Activated CD4-positive, alpha-beta T cell treated with anti-CD3 and anti-CD28 coated beads for 4 hours (primary cell): Measurements from ENCODE around the gene GNB5.
"Not testable (repeated sequence)": the region's sequence is repeated elsewhere in the genome, so short reads cannot be mapped to it uniquely, and the experiment has no call there.

Source experiments
- DNase-seq, 2 donors: peaks; one replicate each; pipeline ENCODE4 v3.0.0-alpha.2; 2020

The GNB5 gene

DNA sequence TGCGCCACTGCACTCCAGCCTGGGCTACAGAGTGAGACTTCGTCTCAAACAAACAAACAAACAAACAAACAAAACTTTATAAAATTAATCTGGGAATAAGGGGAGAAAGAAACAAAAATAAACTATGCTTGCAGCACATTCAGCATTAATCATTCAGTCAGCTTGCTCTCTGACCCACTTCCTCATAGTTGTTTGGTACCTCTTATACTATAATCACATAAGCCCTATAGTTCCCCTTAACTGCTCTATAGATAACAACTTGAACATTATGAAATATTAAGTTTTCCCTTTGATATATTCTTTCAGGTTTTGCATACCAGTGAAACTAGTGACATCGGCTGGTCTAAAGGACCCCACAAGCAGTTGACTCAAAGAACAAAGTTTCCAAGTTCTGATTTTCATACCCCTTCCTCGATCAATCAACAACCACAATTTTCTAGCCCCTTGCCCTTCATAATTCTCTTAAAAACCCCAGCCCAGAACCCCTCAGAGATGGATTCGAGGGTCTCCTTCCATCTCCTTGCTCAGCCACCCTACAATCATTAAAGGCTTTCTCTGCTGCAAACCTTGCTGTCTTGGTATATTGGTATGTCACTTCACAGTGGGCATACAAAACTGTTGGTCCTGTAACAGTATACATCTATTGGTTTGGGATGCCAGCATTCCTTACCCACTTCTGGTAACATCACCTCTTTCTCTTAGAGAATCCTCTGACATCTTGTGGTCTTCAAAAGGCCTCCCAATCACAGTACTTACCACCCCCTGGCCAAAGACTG is 105.0 kb downstream of the GNB5 start:
- no peak for DNase-seq

DNA sequence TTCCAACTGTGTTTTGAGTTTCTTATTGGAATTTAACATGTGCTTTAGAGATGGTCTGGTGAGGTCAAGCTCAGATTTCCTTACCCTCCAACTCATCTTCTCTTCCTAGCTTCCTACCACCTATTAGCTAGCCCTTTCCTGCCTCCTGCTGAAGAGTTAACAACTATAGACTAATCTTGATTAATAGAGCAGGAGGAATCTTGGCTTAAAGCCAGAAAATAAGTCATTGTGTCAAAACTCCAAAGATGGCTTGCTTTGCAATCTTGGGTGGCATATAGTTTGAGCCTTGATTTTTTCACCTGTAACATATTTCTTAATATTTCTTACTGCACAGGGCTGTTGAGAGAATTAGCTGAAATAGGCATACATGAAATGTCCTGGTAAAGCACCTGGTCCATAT is 105.9 kb downstream of the GNB5 start:
- DNase-seq, result no peak

DNA sequence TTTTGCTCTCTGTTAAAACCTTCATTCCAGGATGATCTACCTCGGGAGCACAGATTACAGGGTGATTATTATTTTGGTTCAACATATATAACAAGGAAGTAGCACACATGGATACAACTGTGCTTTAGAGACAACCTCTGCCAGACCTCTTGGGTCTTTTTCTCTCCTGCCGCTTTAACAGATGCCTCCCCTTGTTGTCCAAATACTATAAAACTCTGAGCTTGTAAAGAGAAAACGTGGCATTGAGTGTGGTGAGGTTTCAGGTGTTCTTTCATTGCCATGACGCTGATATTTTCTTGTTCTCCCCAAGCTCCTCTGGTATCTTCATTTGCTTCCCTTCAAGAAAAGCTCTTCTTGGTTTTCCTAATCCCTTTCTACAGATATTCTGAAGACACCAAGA is 107.6 kb downstream of the GNB5 start:
- DNase-seq, result no peak

DNA sequence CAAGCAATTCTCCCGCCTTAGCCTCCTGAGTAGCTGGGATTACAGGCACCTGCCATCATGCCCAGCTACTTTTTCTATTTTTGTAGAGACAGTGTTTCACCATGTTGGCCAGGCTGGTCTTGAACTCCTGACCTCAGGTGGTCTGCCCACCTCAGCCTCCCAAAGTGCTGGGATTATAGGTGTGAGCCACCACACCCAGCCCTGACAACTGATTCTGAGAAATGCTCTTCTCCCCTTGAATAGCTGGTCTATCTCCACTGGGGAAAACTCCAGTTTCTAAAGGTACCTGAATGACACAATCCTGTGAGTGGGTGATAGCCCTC is 108.2 kb downstream of the GNB5 start:
- DNase-seq, result not testable (repeated sequence)

DNA sequence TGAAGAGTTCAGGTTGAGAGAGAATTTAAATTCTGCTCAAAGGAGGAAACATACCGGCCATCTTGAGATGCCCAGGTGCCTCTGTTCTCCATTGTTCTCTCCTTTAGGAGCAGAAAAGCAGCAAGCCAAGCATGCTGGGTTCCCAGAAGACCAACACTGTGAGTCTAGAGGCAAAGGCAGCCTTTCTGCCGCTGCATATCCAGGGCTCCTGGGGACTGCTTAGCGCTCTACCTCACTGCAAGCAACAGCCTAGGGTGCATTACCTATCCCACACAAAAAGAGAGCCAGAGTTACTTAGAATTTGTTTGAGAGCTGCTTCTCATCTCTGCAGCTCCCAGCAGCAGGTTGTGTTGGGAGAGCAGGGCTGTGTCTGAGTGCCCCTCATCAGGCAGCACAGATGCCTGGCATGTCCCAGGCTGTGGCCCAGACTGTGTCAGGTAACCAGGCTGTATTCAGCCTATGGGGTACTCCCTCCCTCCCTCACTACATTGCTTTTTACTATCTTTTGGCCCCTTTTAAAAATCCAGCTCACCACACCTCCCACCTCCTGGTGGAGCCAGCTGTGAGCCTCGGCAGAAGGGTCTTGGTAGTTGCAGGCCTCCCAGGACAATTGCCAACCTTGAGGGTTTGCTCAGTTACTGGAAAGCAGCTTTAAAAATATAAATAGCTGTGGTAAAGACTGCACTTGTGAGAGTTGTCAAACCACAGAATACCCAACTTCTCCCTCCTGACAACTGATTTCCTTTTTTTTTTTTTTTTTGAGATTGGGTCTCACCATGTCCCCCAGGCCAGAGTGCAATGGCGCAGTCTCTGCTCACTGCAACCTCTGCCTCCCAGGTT is 108.8 kb downstream of the GNB5 start:
- no peak for DNase-seq

DNA sequence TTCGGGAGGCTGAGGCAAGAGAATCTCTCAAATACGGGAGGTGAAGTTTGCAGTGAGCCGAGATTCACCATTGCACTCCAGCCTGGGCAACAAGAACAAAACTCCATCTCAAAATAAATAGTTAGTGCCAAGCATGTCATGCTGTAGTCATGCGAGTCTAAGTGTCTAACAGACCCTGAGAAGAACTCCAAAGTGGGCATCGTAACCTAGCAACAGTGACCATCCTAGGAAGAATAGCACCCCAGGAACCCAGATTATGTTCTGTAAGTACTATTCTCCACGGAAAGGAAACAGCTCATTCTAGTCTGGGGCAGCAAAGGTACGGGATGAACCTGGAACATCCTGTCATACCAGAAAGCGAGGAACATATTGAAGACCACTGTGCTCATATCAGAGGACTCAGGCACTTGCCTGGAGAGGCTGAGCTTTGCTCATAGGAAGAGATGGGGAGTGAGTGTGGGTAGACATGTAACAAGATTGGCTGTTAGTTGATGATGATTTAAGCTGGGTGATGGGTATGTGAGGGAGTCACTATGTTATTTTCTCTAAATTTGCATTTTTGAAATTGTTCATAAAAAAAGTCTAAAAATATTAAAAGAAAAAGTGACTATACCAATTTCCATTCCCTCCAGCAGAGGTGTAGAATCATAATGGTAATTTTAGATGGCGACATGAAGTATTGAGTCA is 110.3 kb downstream of the GNB5 start:
- no peak for DNase-seq

DNA sequence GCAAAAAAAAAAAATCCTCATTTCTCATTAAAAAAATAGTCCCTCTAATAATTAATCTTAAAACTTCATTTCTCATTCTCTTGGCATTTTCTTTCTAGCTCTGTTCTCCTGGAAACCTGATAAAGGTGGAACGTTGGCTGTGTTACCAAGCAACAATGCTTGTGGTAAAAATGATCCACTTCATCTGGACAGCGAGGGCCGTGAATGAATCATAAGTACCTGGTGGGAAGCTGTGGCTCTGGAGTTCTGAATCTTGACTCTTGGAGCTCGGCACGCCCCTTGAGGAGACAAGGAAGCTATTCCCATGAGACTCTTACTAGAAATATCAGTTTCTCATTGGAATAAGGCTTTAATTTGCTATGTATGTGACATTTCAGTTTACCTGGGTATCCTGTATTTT is 111.2 kb downstream of the GNB5 start:
- no peak for DNase-seq

DNA sequence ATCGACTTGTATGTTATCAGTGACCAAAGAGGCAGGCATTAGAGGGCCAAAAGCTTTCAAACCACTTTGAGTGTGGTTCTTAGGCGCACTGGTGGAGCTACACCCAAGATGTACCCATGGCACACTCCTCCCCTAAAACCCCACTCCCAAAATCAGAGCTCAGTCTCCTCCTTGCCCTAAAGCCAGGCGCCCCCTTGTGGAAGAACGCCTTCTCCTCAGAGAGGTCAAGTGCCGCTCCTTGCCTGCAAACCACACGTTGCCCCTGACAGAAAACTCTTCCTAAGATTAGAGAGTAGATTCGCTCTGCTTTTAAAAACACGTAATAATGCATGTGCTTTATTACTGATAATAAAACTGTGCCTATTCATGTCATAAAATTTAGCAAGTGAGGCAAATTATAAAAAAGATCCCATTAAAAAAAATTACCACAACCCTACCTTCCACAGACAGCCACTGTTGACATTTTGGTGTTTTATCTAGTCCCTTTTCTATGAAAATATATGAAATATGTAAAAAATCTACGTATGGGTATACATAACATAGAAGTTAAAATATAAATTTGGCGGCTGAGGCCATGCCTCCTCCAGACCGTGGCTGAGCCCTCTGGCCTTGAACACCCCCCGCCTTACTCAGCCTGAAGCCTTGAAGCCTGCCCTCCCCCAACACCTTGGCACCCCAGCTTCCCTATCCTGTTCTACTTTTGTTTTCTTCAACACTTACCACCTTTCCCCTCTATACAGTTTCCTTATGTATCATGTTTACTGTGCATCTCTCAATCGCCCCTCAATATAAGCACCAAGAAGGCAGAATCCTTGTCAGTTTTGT is 112.1 kb downstream of the GNB5 start:
- peak; percentile 86 to 92 for DNase-seq

DNA sequence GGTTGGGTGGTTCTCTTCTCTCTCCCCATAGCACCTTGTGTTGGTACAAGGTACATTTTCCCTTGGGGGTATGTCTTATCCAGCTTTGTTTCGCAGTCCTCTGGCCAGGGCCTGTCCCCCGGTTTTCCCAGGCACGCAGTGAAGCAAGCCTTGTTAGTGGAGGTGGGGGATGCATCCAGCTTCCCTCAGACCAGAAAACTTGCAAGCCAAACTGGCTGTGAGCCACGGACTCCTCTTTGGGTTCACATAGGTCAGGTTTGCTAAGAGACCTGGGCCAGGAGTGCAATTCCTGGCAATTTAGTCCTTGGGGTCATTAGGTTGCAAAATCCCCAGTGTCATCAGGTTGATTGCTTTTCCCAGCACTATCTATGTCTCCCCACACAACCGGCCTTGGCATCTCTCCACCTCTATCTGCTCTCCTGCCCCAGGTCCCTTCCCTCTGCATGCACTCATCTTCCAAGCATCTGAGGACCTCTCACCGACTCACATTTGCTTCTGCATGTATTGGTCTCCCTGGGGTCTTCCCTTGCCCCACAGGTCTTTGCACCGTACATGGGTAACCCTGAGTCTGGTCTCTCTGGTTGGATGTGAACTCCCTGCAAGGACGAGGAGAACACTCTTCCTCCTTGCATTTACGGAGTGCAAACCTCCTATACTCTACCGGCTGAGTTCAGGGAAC is 112.9 kb downstream of the GNB5 start:
- DNase-seq, result no peak

DNA sequence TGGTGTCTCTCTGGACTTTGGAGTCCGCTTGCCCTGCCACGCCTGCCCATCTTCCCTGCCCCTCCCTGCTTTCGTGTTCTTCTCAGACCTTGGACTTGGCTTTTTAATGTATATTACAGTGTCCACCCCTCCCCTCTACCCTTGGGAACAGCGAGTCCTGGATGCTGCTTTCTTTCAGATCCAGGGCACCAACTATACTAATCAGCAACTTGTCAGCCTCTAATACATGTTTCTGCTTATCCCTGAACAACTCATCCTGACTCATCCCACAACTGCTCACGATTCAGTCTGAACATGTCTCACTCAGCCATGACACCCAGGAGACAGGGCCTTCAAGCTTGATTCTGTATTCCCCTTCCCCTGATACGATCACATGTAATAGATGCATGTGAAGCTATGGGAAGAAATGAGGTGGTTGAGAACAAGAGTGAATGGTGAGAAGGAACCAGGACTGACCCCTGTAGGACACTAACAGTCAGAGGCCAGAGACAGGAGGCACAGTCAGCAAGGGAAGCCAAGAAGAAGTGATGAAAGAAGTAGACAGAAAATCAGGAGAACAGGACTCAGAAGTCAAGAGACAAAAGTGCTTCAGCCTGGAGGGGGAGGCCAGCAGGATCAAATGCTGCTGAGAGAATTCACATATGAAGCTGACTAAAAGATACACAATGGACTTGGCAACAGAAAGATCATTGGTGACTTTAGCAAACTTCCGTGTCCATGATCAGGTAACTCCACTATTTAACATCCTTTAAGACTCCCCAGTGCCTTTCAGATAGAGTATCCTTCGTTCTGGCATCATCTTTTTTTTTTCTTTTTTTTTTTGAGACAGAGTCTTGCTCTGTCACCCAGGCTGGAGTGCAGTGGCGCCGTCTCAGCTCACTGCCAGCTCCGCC is 114.1 kb downstream of the GNB5 start:
- no peak for DNase-seq

DNA sequence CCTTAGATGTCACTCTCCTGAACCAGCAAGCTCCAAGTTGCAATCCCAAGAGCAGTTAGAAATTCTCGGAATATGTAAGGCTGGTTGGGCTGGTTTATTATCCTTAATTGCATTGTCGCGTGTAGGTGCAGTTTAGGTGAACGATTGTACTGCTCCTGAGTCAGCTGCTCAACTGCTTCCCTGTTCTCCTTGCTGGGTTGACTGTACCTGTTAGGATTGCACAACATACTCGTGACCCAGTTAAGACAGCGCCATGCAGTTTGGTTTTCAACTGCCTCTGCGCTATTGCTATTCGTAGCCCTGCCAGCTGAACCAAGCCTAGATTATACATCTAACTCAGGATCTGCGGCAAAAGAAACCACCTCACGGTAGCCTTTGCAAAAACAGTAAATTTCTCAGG is 119.6 kb downstream of the GNB5 start:
- DNase-seq, result no peak

DNA sequence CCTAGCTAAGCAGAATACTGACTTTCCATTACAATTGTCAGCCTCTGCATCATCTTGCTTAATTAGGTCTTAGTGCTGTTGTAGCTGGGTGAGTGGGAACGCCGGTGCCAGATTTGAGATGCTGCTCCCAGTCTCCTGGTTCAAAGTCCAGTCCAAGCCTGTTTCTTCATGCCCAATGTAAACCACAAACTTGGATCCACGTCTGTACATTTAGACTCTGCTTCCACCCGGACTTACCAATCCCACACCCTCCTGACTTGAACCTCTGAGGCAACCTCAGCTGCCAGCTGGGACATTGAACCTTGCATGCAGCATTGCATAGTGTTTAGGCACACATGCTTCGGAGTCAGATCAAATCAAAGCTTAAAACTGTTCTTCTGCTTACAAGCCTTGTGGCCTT is 121.6 kb downstream of the GNB5 start:
- no peak for DNase-seq

DNA sequence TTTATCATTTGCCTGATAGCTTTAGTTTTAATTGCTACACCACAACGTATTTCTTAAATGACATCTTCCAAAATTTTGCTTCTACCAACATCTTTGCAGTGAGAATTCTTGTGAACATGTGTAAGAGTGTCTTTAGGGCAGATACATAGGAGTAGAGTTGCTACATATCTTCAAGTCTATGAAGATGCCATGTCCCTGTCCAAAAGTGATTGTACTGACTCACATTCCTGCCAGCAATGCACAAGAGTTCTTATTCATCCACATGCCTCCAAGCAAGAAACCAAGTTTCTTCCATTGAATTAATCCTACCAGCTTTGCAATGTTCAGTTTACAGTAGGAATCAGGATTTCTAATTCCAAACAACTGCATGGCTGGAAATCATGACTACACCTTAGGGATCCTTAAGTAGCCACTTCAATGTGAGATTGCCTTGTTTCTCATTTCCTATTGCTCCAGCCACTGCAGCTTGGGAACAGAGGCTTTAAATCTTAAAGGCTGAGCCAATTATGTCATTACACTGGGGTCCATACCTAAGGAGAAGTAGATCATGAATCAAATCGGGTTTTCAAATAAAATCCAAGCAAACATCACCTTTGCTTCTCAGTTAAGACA is 123.1 kb downstream of the GNB5 start:
- DNase-seq, result no peak

DNA sequence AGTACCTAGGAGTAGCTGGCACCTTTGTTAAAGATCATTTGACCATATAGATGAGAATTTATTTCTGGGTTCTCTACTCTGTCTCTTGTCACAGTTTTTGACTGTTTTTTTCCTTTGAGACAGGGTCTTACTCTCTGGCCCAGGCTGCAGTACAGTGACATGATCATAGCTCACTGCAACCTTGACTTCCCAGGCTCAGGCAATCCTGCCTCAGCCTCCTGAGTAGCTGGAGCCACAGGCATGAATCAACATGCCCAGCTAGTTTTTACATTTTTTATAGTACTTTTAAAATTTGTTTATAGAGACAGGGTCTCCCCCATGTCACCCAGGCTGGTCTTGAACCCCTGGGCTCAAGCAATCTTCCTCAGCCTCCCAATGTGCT is 123.7 kb downstream of the GNB5 start:
- DNase-seq, result no peak

DNA sequence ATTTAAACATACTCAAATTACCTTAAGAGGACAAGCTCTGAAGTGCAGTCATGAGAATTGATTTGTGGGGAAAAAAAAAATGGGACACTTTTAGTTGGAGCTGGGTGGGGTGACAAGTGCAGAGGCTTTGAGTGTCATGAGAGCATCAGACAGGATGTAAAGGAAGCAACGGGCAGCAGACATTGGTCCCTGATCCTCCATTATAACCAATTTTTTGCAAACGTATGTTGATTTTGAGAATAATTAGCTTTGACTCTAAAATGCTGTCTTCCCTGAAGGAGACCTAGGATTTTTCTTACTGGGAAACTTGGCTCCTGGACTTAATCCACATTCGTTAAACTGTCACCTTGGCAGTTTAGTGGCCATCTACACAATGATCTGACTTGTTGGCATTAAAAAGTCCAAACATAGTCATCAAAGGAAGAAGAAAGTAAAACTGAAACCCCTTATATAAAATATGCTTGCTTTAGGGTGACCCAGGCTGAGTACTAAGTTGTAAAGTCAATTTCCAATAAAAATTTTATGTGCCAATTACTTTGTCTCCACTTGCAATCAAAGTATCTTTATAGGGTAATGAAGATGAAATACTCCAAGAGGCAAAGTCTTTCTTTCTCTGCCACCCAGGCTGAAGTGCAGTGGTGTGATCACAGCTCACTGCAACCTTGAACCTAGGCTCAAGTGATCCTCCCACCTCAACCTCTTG is 124.2 kb downstream of the GNB5 start:
- DNase-seq, result no peak
